ENCODE results near the gene WNT3A. TPM values are rescaled to one million over a fixed set of nuclear protein-coding genes. Genes with fewer than 3 reads are reported as not detected.

WNT3A gene
- total and polyA plus RNA-seq, 2 of the 4 experiments (the other 2 are of a cell fraction) = not detected

DNA sequence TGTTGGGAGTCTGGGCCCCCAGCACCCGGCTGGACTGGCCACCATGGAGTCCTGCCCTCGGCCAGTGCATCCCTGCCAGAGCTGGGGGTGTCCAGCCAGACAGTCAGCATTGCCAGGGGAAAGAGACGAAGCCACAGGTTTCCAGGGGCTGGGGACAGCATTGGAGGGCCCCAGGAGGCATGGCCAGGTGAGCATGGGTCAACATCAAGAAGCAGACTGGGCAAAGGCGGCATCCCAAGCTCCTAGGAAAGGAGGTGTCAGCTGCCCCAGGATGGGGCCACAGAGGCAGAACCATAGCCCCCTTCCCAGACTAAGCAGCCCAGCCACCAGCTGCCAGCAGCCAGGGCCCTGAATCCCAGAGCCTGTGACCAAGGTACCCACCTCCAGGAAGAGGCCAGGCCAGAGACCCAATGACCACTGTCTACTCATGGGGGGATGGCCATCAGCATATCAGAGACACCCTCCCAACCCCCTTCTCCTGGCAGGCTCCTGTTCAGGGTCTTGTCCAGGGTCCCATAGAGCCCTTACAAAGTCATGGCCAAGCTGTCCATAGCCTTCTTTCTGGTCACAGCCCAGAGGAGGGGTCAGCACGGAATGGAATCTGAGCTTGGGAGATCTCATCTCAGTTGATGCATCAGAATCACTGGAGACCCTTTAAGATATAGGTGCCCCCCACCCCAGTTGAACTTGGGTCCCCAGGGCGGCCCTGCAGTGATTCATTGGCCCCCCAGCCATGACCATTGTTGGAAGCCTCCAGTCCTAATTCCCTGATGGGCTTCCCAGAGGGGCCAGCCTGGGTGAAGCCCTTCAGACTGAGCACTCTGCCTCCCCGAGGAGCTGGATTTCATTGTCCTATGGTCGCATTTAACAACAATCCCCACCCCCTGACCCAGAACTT lies 32.5 kb downstream of the WNT3A start:
- Histone ChIP-seq H3K36me3 (ENCODE audit: control insufficient read depth, insufficient read depth, low read length) (no peaks in the 10 kb centered on the region), H3K27ac (ENCODE audit: insufficient read depth, low read length) (no peak overlapping the region), H3K27me3 (ENCODE audit: control insufficient read depth, insufficient read depth, low read length) (peaks cover 43% of the 10 kb centered on the region), H3K14ac (replicated peaks; ENCODE audit: low read depth, low read length) (no peak overlapping the region), H3K4me2 (ENCODE audit: low read depth, low read length) (no peak overlapping the region), H4K5ac (ENCODE audit: low read depth, low read length) (no peak overlapping the region), H4K20me1 (ENCODE audit: insufficient read depth, low read length) (no peaks in the 10 kb centered on the region), H3K23ac (ENCODE audit: low read depth, low read length) (no peak overlapping the region), H3K9ac (ENCODE audit: low read depth, low read length) (no peak overlapping the region), H2BK120ac (ENCODE audit: low read depth, low read length) (no peak overlapping the region), H2AK5ac (ENCODE audit: low read depth, low read length) (no peak overlapping the region), H3K9me1 (ENCODE audit: insufficient read depth, low read length) (no peaks in the 10 kb centered on the region), H2AK9ac (replicated peaks; ENCODE audit: low read depth, low read length, poor library complexity) (no peak overlapping the region), H3K4ac (ENCODE audit: low read depth, low read length) (no peak overlapping the region), H3K18ac (ENCODE audit: low read depth, low read length) (no peak overlapping the region), H2BK5ac (ENCODE audit: low read depth, low read length, poor library complexity, severe bottlenecking) (no peak overlapping the region), H4K8ac (ENCODE audit: low read depth in 2 of 2, low read length in 2 of 2) (no peak overlapping the region), H2AFZ (replicated peaks; ENCODE audit: low read length, poor library complexity) (no peak overlapping the region), H3K9me3 (ENCODE audit: control insufficient read depth, insufficient read depth, low read length) (no peaks in the 10 kb centered on the region; the same call in 1 of the 2 replicates), H2BK20ac (ENCODE audit: low read depth, low read length) (no peak overlapping the region), H4K91ac (ENCODE audit: insufficient read depth, low read depth, low read length) (no peak overlapping the region), H2BK15ac (ENCODE audit: low read depth, low read length) (no peak overlapping the region), H3K4me3 (ENCODE audit: insufficient read depth, low read depth, low read length) (no peak overlapping the region), H3K4me1 (ENCODE audit: control insufficient read depth, insufficient read depth, low read length) (no peaks in the 10 kb centered on the region), H3K79me1 (ENCODE audit: low read depth in 1 of 2, low read length in 2 of 2) (no peaks in the 10 kb centered on the region), H3K56ac (ENCODE audit: extremely low read depth, insufficient read depth, low read length) (no peak overlapping the region)
- dilution Hi-C loops (cut with HindIII; ENCODE audit: low sequenced_read_pairs, unreplicated experiment) (no loop called here), in situ Hi-C loops (cut with MboI; ENCODE audit: low sequenced_read_pairs) (no loop called here), intact Hi-C loops (cut with micrococcal nuclease) (no loop called here)
- WGBS, 2 experiments (ENCODE audit: extremely low coverage in 2 of 2, insufficient read length in 1 of 2) = 27% methylated on average over 5 of the region's 8 CpGs; no CpG with 5 or more reads in 1 of the 2 experiments
- DNase-seq (no peak), ATAC-seq (ENCODE audit: low read depth) (no peak)
- CTCF ChIA-PET = no interaction called here
- no peak for TF ChIP-seq ELK1 (IDR thresholded peaks at IDR 0.05; ENCODE audit: borderline replicate concordance, low read depth, low read length)
- no peak for TF ChIP-seq FOS (IDR thresholded peaks at IDR 0.05; ENCODE audit: low read depth, low read length)
- TF ChIP-seq RAD21 (IDR thresholded peaks at IDR 0.05; ENCODE audit: low read length) = no peak
- no peak for TF ChIP-seq MXI1 (IDR thresholded peaks at IDR 0.05; ENCODE audit: borderline replicate concordance, low read depth, low read length)
- no peak for TF ChIP-seq MAZ (IDR thresholded peaks at IDR 0.05; ENCODE audit: borderline replicate concordance, low read depth, low read length)
- TF ChIP-seq CEBPB (IDR thresholded peaks at IDR 0.05; ENCODE audit: low read depth, low read length) = no peak
- TF ChIP-seq, protein P1, sequence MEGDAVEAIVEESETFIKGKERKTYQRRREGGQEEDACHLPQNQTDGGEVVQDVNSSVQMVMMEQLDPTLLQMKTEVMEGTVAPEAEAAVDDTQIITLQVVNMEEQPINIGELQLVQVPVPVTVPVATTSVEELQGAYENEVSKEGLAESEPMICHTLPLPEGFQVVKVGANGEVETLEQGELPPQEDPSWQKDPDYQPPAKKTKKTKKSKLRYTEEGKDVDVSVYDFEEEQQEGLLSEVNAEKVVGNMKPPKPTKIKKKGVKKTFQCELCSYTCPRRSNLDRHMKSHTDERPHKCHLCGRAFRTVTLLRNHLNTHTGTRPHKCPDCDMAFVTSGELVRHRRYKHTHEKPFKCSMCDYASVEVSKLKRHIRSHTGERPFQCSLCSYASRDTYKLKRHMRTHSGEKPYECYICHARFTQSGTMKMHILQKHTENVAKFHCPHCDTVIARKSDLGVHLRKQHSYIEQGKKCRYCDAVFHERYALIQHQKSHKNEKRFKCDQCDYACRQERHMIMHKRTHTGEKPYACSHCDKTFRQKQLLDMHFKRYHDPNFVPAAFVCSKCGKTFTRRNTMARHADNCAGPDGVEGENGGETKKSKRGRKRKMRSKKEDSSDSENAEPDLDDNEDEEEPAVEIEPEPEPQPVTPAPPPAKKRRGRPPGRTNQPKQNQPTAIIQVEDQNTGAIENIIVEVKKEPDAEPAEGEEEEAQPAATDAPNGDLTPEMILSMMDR (conservative IDR thresholded peaks at IDR 0.05; ENCODE audit: low read depth, low read length) = no peak
- TF ChIP-seq POLR2A (IDR thresholded peaks at IDR 0.05; ENCODE audit: low read depth, low read length) = no peak
- no peak for TF ChIP-seq RCOR1 (IDR thresholded peaks at IDR 0.05; ENCODE audit: insufficient replicate concordance, low read length)
- no peak for TF ChIP-seq RFX5 (IDR thresholded peaks at IDR 0.05; ENCODE audit: low read depth, low read length)
- no peak for TF ChIP-seq NFE2L2 (IDR thresholded peaks at IDR 0.05; ENCODE audit: low read depth, low read length)
- POLR2A ChIA-PET (ENCODE audit: unreplicated experiment) = no interaction called here
- no TSS peak for BruUV-seq (replicated peaks)
